ENCODE measurements around the gene OVAAL.
A peak's percentile ranks its signal among the peaks of the same experiment; 100 is the strongest.

OVAAL gene

DNA sequence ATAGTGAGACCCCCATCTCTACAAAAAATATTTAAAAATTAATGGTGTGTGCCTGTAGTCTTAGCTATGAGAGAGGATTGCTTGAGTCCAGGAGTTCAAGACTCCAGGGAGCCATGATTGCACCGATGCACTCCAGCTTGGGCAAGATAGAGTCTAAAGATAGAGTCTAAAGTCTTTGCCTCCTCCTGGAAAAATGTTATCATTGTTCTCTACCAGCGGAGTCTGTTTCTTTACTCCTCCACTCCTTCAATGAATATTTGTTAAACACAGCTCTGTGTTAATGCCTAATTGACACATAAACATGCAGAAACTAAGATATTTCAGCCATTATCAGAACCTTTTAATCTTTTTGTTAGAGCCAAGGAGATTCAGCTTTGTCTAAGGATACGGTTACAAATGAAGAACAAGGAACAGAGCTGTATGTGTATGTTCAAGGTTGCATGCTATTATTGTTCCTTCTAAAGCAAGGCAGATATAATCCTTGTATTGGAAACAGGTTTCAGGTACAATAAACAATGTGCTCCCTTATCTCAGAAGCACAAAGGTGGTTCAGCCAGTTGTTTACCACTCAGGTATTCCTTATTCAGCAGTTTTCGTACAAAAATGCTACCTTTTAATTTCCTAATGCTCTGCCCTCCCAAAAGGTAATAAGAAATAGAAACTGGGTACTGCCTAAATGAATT is 15.4 kb downstream of the OVAAL start:
- TF ChIP-seq, protein P1, sequence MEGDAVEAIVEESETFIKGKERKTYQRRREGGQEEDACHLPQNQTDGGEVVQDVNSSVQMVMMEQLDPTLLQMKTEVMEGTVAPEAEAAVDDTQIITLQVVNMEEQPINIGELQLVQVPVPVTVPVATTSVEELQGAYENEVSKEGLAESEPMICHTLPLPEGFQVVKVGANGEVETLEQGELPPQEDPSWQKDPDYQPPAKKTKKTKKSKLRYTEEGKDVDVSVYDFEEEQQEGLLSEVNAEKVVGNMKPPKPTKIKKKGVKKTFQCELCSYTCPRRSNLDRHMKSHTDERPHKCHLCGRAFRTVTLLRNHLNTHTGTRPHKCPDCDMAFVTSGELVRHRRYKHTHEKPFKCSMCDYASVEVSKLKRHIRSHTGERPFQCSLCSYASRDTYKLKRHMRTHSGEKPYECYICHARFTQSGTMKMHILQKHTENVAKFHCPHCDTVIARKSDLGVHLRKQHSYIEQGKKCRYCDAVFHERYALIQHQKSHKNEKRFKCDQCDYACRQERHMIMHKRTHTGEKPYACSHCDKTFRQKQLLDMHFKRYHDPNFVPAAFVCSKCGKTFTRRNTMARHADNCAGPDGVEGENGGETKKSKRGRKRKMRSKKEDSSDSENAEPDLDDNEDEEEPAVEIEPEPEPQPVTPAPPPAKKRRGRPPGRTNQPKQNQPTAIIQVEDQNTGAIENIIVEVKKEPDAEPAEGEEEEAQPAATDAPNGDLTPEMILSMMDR (conservative IDR thresholded peaks at IDR 0.05; ENCODE audit: low read depth) = no peak
- CTCF ChIA-PET = no interaction called here
- H3K27ac ChIP-seq = no peak overlapping the region
- DNase-seq (ENCODE audit: low spot score) = no peak
- POLR2A ChIA-PET (ENCODE audit: low non-redundant PET) = no interaction called here

DNA sequence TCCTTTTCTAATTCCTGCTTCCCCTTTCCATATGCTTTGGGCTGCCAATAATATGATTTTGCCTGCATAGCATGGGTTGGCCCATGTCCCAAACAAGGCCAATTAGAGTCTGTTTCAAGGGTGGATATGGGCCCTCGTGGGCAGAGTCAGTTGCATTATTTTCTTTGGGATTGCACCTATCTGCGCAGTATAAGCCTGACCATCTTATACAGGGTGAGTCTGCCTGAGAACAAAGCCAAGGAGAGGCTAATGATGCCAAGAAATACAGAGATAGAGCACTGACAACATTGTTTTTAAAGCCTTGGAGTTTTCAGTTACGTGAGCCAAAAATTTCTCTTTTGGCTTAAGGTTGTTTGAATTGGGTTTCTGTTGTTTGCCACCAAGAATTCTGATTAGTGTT is 18.6 kb downstream of the OVAAL start:
- POLR2A ChIA-PET (ENCODE audit: low non-redundant PET) = no interaction called here
- CTCF ChIA-PET = no interaction called here
- TF ChIP-seq, protein P1 (conservative IDR thresholded peaks at IDR 0.05; ENCODE audit: low read depth) = no peak
- H3K27ac ChIP-seq = no peak overlapping the region
- DNase-seq (ENCODE audit: low spot score) = no peak

DNA sequence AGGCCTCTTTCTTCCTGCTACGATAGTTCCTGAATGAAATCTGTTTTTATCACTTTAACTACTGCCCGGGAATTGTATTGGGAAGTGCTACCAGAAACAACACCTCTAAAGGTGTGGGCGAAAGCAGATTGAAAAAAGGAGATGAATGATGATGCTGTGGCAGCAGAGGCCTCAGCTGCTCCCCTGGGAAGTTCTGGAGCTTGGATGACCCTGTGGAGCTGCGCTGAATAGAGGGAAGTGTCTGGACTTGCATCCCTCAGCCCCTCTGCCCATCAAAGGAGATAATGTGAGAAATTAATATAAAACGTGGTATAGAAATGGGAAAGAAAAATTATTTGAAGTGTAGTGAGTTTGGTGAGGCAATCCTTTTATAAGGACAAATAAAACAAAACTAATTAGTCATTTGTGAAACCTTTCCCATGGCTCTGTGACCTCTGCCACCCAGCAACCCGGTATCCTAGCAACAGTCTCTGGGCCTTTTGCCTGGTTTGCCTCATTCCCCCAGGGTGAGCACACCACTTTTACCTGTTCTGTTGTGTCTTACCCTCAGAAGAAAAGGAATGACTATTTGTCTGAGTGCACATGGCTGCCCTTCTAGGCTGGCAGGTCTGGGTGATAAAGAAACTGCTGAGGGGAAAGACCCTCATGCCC is 21.3 kb downstream of the OVAAL start:
- TF ChIP-seq, protein P1 (conservative IDR thresholded peaks at IDR 0.05; ENCODE audit: low read depth) = no peak
- POLR2A ChIA-PET (ENCODE audit: low non-redundant PET) = no interaction called here
- DNase-seq (ENCODE audit: low spot score) = peak; percentile 84
- CTCF ChIA-PET = no interaction called here
- peak overlapping the region; percentile 52 for H3K27ac ChIP-seq

DNA sequence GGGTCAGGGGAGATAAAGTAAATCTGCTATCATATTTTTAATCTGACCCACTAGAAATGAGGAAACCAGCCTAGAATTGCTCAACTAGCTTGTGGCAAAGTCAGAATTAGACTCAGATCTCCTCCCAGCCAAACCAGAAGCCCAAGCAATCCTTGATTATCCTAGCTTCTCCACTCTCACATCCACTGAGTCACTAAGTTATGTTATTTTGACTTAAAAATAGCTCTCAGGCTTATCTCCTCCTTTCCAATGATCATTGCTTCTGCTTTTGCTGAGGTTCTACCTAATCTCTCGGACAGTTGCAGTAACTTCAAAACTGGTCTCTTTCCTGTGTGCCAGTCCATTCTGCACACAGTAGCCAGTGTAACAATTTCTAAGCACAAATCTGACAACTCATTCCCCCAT is 22.9 kb downstream of the OVAAL start:
- no peak for DNase-seq (ENCODE audit: low spot score)
- CTCF ChIA-PET = no interaction called here

DNA sequence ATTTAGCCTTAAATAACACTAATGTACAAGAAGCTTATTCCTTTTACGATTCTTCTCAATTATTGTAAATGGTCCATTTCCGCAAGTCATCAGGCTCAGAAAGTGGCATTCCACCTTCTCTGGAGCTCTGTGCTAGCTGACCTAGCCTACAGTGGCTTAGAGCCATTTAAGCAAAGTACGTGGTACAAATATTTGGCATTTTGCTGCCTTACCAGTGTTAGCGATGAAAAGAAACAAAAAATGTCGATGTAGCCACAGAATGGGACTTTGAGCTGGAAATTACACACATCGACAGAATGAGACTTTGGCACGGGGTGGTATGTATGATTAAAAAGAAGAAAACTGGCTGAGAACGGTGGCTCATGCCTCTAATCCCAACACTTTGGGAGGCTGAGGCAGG is 26.1 kb downstream of the OVAAL start:
- H3K27ac ChIP-seq = peak overlapping the region; percentile 94
- no peak for DNase-seq (ENCODE audit: low spot score)
- ChIA-PET CTCF (interaction anchor here (1.3 kb wide), 1 partner anchor 9 kb away, joined by 3 read pairs; no protein-coding TSS in a partner anchor), POLR2A (ENCODE audit: low non-redundant PET) (no interaction called here)
- TF ChIP-seq, protein P1 (conservative IDR thresholded peaks at IDR 0.05; ENCODE audit: low read depth) = no peak

More for the DNA sequence above, 22.9 kb downstream of the OVAAL start:
- POLR2A ChIA-PET (ENCODE audit: low non-redundant PET) = no interaction called here
- TF ChIP-seq, protein P1 (conservative IDR thresholded peaks at IDR 0.05; ENCODE audit: low read depth) = no peak
- H3K27ac ChIP-seq = no peak overlapping the region

DNA sequence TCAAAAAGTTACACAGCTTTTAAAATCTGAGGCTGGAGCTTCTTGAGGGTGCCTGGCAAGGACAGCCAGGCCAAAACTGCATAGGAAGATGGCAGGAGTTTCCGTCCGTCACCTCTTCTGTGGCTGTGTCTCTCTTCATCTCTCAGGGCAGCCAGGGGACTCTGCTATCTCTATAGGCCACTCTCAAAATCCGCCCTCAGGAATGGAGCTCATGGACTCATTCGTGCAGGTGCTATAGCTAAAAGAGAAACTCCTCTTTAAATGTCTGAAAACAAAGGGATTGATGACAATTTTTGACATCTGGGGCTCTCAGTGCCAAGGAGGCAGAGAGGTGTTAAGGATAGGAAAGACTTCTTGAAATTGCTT is 27.2 kb downstream of the OVAAL start:
- H3K27ac ChIP-seq = peak overlapping the region; percentile 94
- CTCF ChIA-PET = interaction anchor here (0.6 to 1.3 kb wide), 3 partner anchors 8 to 268 kb away, joined by 3 read pairs; no protein-coding TSS in a partner anchor
- TF ChIP-seq, protein P1 (conservative IDR thresholded peaks at IDR 0.05; ENCODE audit: low read depth) = no peak
- POLR2A ChIA-PET (ENCODE audit: low non-redundant PET) = no interaction called here
- no peak for DNase-seq (ENCODE audit: low spot score)

All from RWPE1 (cell line).